AG08396 (cell line): ENCODE results near the gene PIGR.

ENCODE experiments used
- DNase-seq: peaks from one replicate; pipeline ENCODE4 v3.0.0; 2012; ENCODE audit warnings: low spot score, mixed read lengths

Gene PIGR

DNA sequence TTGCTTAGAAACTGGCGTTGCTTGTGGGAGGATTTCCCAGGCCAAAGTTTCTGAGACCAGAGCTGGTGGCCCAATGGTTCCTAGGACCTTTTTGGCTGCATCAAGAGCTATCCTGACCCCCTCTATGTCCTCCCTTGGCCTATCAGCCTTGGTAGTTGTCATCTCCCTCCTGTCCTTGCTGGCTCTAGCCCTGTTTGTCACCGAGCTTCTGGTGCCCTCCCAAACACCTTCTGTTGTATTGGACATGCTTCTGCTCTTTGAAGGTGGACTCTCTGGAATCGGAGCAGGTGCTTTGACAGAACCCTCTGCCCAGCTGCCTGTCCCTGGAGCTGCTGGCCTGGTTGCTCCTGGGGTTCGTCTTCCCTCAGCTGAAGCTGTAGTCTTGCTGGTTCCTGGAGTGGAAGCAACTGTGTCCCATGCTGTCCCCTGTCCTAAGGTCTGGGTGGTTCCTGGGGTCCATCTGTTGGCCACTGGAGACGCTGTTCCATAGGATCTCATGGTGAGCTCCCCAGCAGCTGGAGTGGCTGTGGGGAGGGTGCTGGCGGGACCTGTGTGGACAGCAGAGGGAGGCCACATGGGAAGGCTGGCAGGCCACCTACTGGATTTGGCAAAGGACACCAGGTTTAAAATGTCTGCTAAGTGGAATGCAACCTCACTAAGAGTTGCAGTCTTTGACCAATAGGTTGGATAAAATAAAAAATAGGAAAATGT lies 14.6 kb upstream of the PIGR start:
- no peak for DNase-seq

DNA sequence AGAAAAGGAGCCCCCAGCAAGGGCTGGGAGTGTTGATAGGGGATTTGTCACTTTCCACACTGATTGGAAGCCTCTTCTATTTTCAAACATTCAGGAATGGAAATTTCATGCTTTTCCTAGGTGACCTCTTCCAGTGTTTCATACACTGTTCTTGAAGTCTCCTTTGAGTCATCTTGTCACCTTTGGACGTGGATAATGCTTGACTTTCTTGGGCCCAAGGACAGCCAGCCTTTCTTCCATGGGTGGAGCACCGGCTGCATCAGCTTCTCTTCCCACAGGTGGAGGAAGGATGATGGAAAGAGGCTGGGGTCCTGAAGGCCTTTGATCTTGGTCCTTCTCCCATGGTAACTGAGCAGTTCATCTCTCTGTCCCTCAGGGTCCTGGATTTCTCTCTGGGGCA lies 11.9 kb upstream of the PIGR start:
- no peak for DNase-seq

DNA sequence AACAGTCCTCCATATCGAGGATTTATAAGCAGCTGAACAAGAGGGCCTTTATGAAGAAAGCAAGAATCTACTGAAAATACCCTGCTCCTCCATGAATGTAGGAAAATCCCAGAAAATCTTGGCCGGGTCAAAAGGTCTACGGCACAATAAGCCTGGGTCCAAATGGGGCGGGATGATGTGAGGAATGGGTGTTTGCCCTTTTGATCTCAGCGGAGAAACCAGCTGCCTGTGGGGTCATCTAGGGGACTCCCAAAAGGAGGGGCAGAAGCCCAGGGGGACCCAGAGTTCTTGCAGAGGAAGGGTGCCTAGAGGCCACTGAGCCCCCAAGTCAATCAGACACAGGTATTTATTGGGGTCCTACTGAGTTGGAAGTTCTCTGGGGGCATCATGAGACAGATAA lies 11.4 kb upstream of the PIGR start:
- no peak for DNase-seq

DNA sequence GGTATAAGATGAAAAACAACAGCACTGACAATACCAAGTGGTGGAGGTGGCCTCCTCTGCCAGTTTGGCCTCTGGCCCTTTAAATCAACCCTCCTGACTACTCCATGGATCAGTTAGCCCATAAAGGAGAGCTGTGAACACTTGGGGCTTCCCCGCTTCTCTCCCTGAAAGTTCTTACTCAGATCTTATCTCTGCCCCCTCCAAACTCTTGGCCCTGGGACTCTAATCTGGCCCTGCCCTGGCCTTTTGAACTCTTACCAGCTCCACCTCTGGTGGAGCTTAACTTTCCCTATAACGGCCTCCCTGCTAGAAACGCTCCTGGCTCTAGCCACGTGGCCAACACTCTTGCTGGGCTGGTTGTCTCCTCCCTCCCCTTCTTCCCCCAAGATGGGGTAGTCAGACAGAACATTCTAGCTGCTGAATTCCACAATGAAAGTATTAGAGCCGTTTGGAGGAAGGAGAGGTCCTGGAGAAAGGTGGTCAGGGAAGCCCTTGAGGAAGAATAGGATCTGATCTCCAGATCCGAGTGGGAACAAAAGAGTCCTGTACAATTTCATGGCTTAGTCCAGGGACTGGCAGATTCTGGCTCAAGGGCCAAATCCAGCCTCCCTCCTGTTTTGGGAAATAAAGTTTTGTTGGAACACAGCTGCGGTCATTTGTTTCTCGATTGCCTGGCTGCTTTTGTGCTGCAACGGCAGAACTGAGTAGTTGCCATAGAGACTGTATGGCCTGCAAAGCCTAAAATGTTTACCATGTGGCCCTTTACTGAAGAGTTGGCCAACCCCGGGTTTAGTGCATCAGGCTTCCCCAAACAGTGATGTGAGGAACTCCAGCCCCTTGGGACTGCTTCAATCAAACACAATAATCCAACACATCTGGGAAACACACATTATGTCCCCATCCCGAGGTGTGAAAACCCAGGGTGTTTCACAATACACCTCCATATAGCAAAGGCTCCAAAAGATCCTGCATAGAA lies 9.5 kb upstream of the PIGR start:
- DNase-seq = no peak

DNA sequence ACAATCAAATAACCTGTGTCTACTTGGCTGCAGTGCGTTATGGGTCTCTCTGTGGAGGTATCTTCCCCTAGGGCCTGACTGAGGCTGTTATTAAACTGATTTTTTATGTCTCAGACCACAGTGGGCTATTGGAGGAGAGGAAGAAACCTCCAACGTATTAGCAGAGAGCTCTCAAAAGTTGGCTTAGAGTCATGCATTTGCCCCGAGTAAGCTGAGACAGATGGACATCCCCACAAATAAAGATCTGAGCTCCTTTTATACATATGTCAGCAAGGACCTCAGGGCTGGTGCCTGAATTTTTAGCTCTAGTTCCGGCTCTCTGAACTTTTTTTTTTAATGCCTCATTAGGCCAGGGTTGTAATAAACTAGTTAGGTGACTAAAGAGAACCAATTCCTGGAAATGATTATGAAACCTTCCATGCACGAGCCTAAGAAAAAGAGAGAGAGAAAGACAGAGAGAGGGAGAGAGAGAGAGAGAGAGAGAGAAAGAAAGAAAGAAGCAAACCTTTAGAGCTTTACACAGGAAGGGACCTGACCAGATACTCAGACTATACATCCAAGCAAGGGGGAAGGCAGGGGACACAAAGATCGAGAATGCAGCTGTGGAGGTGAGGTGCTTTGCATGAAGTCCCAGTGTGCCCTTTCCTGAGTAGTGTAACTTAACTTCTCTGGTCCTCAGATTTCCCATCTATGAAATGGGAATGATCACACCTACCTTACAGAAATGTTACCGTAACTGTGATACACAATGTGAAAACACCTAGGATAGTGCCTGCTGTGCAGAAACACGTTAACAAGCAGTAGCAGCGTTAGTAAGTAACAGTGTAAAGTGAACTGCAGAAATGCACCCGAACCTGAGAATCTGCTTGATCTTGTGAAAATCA lies 8.4 kb upstream of the PIGR start:
- no peak for DNase-seq

DNA sequence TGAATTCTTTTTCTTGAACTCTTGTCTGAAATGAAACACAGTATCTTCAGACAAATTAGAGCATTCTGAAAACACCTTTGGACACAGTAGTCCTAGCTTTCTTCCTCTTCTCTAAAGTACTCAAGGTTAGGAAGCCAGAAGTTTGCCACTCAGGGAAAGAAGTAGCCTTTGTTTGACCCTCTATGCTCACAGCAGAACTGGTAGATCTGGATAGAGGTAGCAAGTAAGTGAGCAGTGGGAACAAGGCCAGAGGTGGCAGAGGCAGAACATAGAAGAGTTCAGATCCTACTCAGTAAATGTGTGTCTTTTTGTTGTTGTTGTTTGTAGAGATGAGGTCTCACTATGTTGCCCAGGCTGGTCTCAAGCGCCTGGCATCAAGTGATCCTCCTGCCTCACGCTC lies 7.4 kb upstream of the PIGR start:
- DNase-seq = no peak

DNA sequence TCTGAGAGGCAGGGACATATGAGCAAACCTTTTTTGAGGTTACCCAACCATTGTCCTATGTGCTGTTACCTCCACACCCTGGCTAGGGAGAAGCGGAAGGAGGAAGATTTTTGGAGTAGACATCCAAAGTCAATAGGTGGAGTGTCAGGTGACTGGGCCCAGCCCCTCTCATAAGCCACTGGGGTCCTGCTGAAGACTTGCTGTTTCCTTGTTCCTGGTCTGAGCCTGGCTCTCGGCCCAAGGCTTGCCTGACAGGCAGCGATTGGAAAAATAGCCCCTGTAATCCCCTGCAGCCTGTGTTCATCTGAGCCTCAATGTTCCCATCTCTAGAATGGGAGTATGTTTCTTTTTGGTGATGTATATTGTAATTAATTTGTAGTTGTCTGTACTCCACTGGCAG lies 6.9 kb upstream of the PIGR start:
- DNase-seq = no peak

DNA sequence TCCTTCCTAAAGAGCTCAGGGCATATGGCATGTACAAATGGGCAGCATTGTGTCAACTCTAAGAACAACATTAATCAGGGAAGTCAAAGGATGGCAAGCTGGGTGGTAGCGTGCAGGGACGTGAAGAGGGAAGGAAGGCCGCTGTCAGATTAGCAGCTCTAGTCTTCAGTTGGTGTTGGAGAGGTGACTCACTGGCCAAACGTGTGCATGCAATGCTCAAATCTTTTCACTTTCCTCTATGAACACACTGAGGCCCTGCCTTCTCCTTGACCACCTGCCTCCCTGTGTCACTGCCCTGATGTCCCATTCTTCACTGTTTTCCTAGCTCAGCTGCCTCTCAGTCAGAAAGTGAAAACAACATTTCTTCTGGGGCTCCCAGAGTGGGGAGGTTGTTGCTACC lies 5.9 kb upstream of the PIGR start:
- DNase-seq = no peak

DNA sequence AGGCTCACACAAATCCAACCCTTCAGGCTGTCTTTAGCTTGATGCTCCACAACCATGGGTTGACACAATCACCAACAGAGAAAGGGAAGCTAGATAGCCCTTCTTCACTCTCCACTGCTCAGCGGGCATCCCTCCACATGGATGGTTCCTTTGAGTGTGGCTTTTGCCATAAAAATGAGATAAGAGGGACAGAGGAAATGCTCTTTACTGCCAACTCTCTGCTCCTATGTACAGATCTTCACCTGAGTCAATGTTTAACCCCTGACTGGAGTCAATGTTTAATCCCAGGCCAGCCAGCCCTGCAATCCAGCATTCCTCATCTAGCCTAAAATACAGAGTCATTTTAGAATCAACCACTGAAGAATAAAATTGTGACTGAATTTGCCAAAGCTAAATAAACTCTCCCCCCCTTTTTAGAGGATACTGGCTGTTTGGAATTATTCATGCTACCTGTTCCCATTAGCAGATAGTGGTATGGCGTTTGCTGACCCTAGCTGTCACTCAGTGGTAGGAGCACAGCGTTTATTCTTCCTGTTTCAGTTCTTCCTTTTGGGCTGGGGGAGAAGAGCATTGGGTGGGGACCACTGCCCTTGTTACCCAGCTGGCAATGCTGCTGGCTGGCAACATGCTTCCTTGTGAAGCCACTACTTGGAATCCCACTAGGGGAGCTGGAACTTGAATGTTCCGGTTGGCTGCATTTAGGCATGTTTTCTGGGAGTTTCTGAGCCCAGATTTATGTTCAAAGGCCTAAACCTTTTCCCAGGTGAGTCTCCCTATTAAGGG lies 5.2 kb upstream of the PIGR start:
- no peak for DNase-seq

DNA sequence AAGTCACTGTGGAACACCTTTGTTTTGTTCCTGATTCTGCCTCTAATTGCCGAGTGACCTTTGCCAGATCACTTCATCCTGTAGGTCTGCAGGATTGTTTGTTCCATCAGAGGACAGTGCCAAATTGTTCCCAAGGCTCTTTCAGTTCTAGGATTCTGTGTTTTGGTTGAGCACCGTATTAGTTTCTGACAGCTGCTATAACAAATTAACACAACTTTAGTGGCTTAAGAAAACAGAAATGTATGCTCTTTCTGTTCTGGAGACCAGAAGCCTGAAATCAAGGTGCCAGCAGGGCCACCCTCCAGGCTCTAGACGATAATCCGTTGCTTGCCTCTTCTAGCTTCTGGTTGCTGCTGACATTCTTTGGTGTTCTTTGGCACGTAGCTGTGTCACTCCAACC lies 3.4 kb upstream of the PIGR start:
- no peak for DNase-seq

DNA sequence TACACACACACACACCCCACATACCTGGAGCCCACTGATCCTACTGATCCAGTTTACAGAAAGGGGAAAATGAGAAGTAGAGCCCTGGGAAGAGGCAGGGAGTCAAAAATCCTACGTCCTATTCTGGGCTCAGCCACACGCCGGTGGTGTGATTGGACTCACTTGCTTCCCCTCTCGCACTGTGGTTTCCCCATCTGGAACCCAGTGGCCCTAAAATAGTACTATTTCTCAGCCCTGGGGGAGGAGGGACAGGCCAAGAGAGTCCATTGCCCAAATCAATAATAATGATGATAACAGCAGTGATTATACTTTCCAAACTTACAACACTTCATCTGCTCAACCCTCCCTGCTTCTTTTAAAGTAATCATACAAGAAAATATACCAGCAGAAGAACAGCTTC lies 2.9 kb upstream of the PIGR start:
- no peak for DNase-seq

DNA sequence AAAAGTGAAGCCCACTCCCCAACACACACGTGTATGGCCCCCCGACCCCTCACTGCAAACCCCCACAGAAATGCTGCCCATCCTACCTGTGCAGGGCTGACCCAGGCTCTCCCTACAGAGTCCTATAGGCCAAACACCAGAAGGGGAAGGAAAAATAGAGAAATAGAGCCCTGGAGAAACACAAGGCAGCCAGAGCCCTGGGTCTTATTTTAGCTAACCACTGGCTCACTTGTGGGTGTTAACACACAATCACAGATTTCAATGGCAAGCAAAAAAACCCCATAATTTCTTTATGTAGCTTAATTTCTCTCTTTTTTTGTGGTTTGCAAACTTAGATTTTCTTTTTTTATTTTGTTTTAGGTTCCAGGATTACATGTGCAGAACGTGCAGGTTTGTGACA lies 989 bp upstream of the PIGR start:
- no peak for DNase-seq

DNA sequence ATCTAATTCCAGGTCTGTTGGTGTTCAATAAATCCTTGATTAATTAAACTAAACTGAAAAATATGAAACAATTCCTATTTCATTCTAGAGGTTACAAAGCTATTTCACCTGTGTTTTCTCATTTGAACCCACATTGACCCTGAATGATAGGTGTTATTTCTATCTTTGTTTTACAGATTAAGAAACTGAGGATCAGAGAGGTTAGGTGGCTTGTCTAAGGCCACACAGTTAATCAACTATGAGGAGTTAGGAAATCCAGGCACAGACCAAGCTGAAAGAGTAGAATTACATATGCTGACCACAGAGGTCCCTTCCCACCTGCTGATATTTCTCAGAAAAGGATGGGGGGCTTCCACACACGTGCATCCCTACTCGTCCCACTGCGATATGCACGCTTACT lies 487 bp downstream of the PIGR start:
- DNase-seq = no peak

DNA sequence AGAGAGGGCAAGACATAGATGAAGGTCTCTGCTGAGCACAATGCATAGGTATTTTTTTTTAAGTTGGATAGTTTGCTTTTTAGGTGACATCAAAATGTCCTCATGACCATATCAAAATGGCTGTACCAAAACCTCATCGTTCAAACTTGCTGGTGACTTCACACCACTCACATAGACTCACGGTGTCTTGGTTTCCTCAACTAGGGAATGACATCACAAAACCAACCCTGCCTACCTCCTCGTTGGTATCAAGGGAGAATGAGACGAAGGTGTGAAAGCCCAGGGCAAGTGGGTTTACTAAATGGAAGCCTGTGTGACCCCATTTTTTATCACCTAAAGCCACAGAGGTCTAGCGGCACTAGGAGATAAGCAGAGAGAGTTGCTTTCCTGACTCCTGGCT lies 1.6 kb downstream of the PIGR start:
- no peak for DNase-seq

DNA sequence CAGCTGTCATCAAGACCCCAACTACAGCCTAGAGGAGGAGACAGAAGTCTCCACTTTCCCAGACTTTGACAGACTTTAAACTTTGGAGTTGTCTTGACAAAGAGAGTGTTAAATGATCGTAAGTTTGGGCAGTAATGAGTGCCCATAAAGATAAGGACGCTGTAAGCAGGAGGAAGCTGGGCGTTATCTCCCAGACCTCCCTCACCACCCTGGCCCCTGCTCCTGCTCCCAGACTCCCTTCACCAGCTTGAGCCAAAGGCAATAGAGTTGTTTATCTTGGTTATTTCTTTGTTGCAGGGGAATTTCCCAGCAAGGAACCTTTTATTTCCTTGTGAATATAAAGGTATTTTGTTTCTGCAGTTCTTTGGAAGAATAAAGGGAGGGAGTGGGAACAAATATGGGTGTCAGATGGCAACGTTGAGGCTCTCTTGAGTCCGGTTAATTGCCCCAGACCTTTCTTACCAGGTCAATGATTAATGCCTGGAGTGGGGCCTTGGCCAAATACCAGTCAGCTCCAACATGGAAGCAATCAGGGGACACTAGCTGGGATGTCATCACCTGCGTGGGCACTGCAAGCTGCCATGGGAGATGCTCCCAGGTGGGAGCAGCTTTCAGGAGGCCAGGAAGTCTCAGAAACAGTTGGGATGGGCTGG lies 4.4 kb downstream of the PIGR start:
- DNase-seq = no peak

DNA sequence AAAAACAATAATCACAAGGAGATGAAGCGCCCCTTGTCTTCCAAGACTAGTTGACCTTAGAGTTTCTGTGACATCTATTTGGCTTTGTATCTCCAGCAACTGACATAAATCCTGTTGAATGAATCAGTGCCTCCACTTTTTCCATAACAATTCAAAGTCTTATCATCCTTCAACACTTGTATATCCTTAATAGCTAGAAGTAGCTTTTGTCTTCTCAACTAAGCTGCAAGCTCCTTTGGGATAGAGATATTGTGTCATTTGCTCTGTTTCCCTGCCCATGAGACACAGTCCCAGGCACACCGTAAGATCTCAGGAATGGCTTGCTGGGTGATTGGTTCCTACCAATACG lies 5.7 kb downstream of the PIGR start:
- no peak for DNase-seq

DNA sequence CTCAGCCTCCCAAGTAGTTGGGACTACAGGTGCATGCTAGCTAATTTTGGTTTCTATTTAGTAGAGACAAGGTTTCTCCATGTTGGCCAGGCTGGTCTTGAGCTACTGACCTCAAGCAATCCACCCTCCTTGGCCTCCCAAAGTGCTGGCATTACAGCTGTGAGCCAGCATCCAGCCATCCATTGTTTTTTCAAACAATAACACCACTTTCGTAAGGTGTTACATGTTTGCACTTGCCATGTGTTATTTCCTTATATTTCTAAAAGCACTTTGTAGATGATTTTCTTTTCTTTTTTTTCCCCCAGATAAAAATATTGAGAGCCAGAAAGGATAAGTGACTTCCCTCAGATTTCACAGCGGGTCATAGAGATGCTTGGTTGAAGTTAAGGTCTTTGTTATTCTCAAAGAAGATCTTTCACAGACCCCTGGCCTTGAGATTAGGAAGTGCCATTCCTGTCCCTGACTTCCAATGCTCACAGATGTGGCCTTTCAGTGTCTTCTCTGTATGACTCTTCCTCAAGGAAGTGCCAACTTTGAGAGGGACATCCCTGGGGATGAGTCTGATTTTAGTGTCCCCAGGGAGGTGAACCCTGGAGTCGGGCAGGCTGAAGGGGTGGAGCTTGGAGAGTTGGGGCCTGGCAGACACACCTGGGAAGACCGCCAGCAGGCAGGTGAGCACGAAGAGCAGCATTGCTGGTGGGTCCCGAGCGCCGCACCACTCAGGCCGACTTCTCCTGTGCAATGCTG lies 6.3 kb downstream of the PIGR start:
- no peak for DNase-seq

DNA sequence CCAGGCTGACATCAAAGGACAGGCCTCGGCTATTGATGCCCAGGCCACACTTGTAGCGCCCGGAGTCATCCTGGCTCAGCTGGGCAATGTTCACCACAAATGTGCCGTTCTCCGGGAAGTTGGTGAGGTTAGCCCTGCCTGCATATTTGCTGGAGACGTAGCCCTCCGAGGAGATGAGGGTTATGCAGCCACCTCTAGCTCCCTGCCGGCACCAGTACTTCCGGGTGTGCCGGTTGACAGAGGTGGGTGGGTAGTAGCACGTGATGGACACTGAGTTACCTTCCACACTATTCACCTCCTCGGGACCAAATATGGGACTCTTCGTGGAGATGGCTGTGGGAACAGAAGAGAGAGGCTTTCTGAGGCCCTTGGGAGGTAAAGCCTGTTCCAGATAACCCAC lies 7.1 kb downstream of the PIGR start:
- no peak for DNase-seq

DNA sequence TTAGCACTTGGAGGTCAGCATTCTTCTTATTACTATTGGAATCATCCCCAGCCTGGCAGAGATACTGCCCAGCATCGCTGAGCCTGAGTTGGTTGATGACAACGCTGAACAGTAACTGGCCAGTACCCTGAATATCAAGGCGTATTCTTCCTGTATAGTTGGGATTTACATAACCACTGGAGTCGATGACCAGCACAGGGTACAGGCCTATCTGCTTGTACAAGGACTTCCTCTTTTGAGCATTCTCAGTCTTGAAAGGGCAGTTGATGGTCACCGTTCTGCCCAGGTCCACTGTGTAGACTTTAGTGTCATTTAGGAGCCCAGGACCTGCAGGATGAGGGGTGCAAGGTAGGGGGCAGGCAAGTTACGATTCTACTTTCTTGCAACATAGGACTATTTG lies 8.8 kb downstream of the PIGR start:
- no peak for DNase-seq

DNA sequence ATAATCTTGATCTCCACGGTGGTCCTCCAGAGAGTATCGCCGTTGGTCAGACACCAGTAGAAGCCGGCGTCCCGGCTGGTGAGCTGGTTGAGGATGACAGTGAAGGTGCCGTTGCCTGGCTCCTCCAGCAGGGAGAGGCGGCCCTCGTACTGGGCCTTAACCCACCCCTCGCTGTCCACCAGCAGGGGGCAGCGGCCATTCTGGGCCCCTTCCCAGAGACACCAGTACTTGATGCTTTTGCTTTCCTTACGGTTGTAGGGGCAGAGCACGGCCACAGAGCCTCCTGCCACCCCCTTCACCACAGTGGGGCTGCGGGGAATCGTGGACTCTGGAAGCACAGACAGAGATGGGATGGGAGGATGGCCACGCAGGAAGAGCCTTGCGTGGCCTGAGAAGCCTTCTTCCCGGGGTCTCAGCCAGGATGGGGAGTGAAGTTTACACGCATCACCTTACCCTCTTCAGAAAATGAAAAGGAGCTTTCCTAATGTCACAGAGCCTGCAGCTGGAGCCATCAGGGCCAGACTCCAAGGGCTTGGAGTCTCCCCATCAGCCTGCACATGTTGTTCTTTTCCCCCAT lies 10.7 kb downstream of the PIGR start:
- peak; percentile 46 for DNase-seq
